ENCODE measurements around the gene MFN1.

MFN1 gene

DNA sequence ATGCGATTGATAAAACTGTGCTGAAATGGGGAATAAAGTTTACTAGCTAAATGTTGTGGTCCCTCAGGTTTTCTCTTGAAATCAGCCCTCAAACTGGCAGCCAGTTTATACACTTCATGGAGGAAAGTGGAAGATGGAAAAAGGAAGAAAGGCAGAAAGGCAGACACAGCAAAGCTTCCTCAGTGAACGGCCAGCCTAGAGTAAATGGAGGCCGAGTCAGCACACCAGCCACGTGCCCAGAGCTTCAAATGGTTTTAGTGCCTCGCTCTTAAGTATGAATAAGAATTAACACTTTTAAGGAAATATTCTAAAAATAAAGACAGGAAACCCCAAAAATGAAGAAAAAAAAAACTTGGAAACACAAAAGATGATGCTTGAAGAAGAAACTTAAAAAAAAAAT is 55.5 kb downstream of the MFN1 start:
- Histone ChIP-seq H3K4me1 (ENCODE audit: control insufficient read depth, insufficient read depth, low read length, poor library complexity, severe bottlenecking) (no peaks in the 10 kb centered on the region), H3K4me3 (ENCODE audit: extremely low read depth, insufficient read depth, low read length, poor library complexity, severe bottlenecking) (no peak overlapping the region), H3K36me3 (ENCODE audit: control insufficient read depth, insufficient read depth, low read length) (peaks cover 62% of the 10 kb centered on the region), H3K9me3 (ENCODE audit: control insufficient read depth, low read length) (no peaks in the 10 kb centered on the region), H3K27ac (ENCODE audit: low read depth, low read length, severe bottlenecking) (no peak overlapping the region)
- WGBS, 2 experiments (ENCODE audit: insufficient coverage in 2 of 2), result 76 to 82% methylated on average over 2 to 4 of the region's 5 CpGs

DNA sequence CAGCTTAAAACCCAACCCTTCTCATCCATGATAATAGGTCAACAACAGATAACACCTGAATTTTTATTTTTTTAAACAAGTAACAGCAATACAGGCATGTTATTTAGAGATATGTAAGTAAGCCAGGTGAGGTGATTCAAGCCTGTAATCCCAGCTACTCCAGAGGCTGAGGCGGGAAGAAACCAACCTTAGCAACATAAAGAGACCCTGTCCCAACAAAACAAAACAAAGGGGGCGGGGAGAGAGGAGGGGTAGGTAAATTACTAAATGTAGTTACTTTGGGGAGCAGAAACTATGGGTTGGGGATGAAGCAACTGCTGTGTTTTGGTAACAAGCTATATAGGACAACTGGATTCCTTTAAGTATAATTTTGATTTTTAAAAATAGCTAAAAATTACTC is 56.8 kb downstream of the MFN1 start:
- no peaks in the 10 kb centered on the region for H3K4me1 ChIP-seq (ENCODE audit: control insufficient read depth, insufficient read depth, low read length, poor library complexity, severe bottlenecking)
- H3K36me3 ChIP-seq (ENCODE audit: control insufficient read depth, insufficient read depth, low read length), result peaks cover 57% of the 10 kb centered on the region
- no peak overlapping the region for H3K4me3 ChIP-seq (ENCODE audit: extremely low read depth, insufficient read depth, low read length, poor library complexity, severe bottlenecking)
- H3K9me3 ChIP-seq (ENCODE audit: control insufficient read depth, low read length), result no peaks in the 10 kb centered on the region
- H3K27ac ChIP-seq (ENCODE audit: low read depth, low read length, severe bottlenecking), result no peak overlapping the region
- WGBS, 2 experiments (ENCODE audit: insufficient coverage in 2 of 2), result no CpG with 5 or more reads among the region's 2 CpGs

- H3K27ac ChIP-seq (ENCODE audit: low read depth, low read length, severe bottlenecking), result no peak overlapping the region
- H3K36me3 ChIP-seq (ENCODE audit: control insufficient read depth, insufficient read depth, low read length), result peaks cover 45% of the 10 kb centered on the region
- no peaks in the 10 kb centered on the region for H3K4me1 ChIP-seq (ENCODE audit: control insufficient read depth, insufficient read depth, low read length, poor library complexity, severe bottlenecking)
- 70 to 85% methylated on average over 2 of the region's 2 CpGs for WGBS, 2 experiments (ENCODE audit: insufficient coverage in 2 of 2)
- H3K9me3 ChIP-seq (ENCODE audit: control insufficient read depth, low read length), result no peaks in the 10 kb centered on the region
- no peak overlapping the region for H3K4me3 ChIP-seq (ENCODE audit: extremely low read depth, insufficient read depth, low read length, poor library complexity, severe bottlenecking)
Observed at GRCh38 chr3:179410331-179410730, 62.8 kb downstream of the MFN1 start.

DNA sequence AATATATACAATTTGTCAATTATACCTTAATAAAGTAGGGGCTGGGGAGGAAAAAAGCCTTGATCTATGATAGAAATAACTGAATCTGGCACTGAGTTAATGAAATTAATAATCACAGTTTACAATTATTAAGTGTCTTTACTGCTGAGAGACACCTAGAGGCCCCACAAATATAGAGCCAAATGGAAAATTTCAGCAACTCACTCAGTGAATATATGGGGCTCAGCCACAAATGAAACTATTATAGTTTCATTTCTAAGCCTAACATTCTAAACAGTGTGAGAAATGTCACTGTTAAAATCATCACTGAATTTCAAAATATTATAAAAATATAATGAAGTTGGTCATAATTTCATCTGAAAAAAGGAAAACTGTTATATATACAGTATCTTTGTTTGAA is 63.5 kb downstream of the MFN1 start:
- no peak overlapping the region for H3K27ac ChIP-seq (ENCODE audit: low read depth, low read length, severe bottlenecking)
- no peaks in the 10 kb centered on the region for H3K9me3 ChIP-seq (ENCODE audit: control insufficient read depth, low read length)
- no peak overlapping the region for H3K4me3 ChIP-seq (ENCODE audit: extremely low read depth, insufficient read depth, low read length, poor library complexity, severe bottlenecking)
- no peaks in the 10 kb centered on the region for H3K4me1 ChIP-seq (ENCODE audit: control insufficient read depth, insufficient read depth, low read length, poor library complexity, severe bottlenecking)
- peaks cover 45% of the 10 kb centered on the region for H3K36me3 ChIP-seq (ENCODE audit: control insufficient read depth, insufficient read depth, low read length)

DNA sequence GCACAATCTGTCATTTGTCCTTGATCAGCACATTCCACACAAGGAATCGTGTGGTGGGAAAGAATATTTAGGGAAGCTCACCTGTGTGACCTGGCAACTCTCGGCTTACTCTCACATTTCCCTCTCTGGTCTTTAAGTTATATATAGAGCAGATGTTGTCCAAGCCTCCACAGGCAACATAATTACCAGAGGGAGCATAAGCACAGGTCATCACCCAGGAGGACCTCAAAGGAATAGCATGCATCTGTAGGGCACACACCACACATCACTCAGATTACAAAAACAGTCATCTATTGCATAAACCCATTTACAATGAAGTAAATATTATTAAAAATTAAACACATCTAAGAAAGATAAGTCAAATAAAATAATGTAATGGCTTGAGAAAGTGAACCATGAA is 67.3 kb downstream of the MFN1 start:
- 93 to 100% methylated on average over 1 to 2 of the region's 2 CpGs for WGBS, 2 experiments (ENCODE audit: insufficient coverage in 2 of 2)
- Histone ChIP-seq H3K36me3 (ENCODE audit: control insufficient read depth, insufficient read depth, low read length) (peaks cover 53% of the 10 kb centered on the region), H3K4me1 (ENCODE audit: control insufficient read depth, insufficient read depth, low read length, poor library complexity, severe bottlenecking) (no peaks in the 10 kb centered on the region), H3K9me3 (ENCODE audit: control insufficient read depth, low read length) (no peaks in the 10 kb centered on the region), H3K27ac (ENCODE audit: low read depth, low read length, severe bottlenecking) (no peak overlapping the region), H3K4me3 (ENCODE audit: extremely low read depth, insufficient read depth, low read length, poor library complexity, severe bottlenecking) (no peak overlapping the region)

GRCh38 chr3:179415377-179415776 is 67.9 kb downstream of the MFN1 start:
- no peaks in the 10 kb centered on the region for H3K9me3 ChIP-seq (ENCODE audit: control insufficient read depth, low read length)
- no peak overlapping the region for H3K27ac ChIP-seq (ENCODE audit: low read depth, low read length, severe bottlenecking)
- WGBS, 2 experiments (ENCODE audit: insufficient coverage in 2 of 2), result 100% methylated on average over 1 of the region's 4 CpGs; no CpG with 5 or more reads in 1 of the 2 experiments
- H3K4me1 ChIP-seq (ENCODE audit: control insufficient read depth, insufficient read depth, low read length, poor library complexity, severe bottlenecking), result no peaks in the 10 kb centered on the region
- H3K4me3 ChIP-seq (ENCODE audit: extremely low read depth, insufficient read depth, low read length, poor library complexity, severe bottlenecking), result no peak overlapping the region
- H3K36me3 ChIP-seq (ENCODE audit: control insufficient read depth, insufficient read depth, low read length), result peaks cover 50% of the 10 kb centered on the region

DNA sequence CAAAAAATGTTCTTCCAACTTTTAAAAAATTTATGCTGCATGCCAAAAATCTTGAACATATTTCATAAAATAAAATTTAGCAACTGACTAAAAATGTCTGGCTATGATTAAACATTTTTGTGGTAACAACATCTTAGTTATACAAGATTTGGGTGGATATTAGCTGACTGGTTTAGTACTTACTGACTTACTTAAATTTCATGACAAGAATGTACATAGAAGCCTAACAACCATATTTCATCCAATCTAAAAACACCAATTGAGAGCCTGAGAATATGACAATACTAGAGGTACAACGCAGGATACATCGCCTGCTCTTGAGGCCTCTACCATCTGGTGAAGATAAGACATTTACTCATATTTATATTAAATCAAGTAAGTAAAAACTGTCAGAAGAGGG is 69.2 kb downstream of the MFN1 start:
- Histone ChIP-seq H3K36me3 (ENCODE audit: control insufficient read depth, insufficient read depth, low read length) (peaks cover 47% of the 10 kb centered on the region), H3K4me1 (ENCODE audit: control insufficient read depth, insufficient read depth, low read length, poor library complexity, severe bottlenecking) (no peaks in the 10 kb centered on the region), H3K27ac (ENCODE audit: low read depth, low read length, severe bottlenecking) (no peak overlapping the region), H3K4me3 (ENCODE audit: extremely low read depth, insufficient read depth, low read length, poor library complexity, severe bottlenecking) (no peak overlapping the region), H3K9me3 (ENCODE audit: control insufficient read depth, low read length) (no peaks in the 10 kb centered on the region)
- WGBS, 2 experiments (ENCODE audit: insufficient coverage in 2 of 2), result no CpG with 5 or more reads among the region's 2 CpGs

GRCh38 chr3:179418610-179419009 is 71.1 kb downstream of the MFN1 start:
- Histone ChIP-seq H3K9me3 (ENCODE audit: control insufficient read depth, low read length) (no peaks in the 10 kb centered on the region), H3K4me1 (ENCODE audit: control insufficient read depth, insufficient read depth, low read length, poor library complexity, severe bottlenecking) (no peaks in the 10 kb centered on the region), H3K27ac (ENCODE audit: low read depth, low read length, severe bottlenecking) (no peak overlapping the region), H3K36me3 (ENCODE audit: control insufficient read depth, insufficient read depth, low read length) (peaks cover 43% of the 10 kb centered on the region), H3K4me3 (ENCODE audit: extremely low read depth, insufficient read depth, low read length, poor library complexity, severe bottlenecking) (no peak overlapping the region)
- WGBS, 2 experiments (ENCODE audit: insufficient coverage in 2 of 2), result 93% methylated on average over 2 of the region's 3 CpGs; no CpG with 5 or more reads in 1 of the 2 experiments

GRCh38 chr3:179421500-179421899 is 74.0 kb downstream of the MFN1 start:
- 91 to 100% methylated on average over 2 of the region's 2 CpGs for WGBS, 2 experiments (ENCODE audit: insufficient coverage in 2 of 2)

GRCh38 chr3:179425075-179425474 is 77.6 kb downstream of the MFN1 start:
- H3K27ac ChIP-seq (ENCODE audit: low read depth, low read length, severe bottlenecking), result no peak overlapping the region
- H3K36me3 ChIP-seq (ENCODE audit: control insufficient read depth, insufficient read depth, low read length), result peaks cover 46% of the 10 kb centered on the region
- no peak overlapping the region for H3K4me3 ChIP-seq (ENCODE audit: extremely low read depth, insufficient read depth, low read length, poor library complexity, severe bottlenecking)
- no peaks in the 10 kb centered on the region for H3K4me1 ChIP-seq (ENCODE audit: control insufficient read depth, insufficient read depth, low read length, poor library complexity, severe bottlenecking)
- H3K9me3 ChIP-seq (ENCODE audit: control insufficient read depth, low read length), result peaks cover 2% of the 10 kb centered on the region
- WGBS, 2 experiments (ENCODE audit: insufficient coverage in 2 of 2), result 100% methylated on average over 4 of the region's 6 CpGs; no CpG with 5 or more reads in 1 of the 2 experiments

More at GRCh38 chr3:179421500-179421899, 74.0 kb downstream of the MFN1 start:
- H3K4me3 ChIP-seq (ENCODE audit: extremely low read depth, insufficient read depth, low read length, poor library complexity, severe bottlenecking), result no peak overlapping the region
- H3K36me3 ChIP-seq (ENCODE audit: control insufficient read depth, insufficient read depth, low read length), result peaks cover 64% of the 10 kb centered on the region
- H3K27ac ChIP-seq (ENCODE audit: low read depth, low read length, severe bottlenecking), result no peak overlapping the region
- peaks cover 2% of the 10 kb centered on the region for H3K9me3 ChIP-seq (ENCODE audit: control insufficient read depth, low read length)
- H3K4me1 ChIP-seq (ENCODE audit: control insufficient read depth, insufficient read depth, low read length, poor library complexity, severe bottlenecking), result no peaks in the 10 kb centered on the region

DNA sequence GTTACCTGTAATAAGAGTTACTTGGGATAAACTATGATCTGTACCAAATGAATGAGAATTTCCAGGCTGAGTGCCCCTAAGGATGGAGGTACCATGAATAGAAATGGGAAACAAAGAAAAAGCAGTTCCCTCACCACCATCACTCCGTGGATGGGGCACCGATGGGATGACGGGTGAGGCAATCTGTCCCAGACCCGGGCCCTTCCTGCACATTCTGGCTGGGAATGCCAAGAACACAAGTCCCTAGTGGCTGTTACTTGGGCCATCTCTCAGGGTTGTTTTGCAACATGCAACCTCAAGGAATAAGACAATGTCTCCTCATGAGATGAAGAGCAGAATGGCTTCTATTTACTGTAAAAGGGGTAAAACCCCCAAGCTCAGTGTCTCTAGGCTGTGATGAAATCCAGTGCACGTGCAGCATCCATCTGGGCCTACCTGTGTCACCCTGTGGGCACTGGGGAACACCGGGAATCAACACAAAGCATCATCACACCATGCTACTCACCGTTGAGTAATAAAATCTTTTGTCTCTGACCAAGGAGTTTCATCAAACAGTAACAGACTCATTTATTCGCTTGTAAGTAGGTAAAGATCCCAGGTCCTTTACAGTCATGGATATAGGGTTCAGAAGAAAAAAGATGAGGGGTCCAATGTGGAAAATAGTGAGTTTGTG is 81.5 kb downstream of the MFN1 start:
- Histone ChIP-seq H3K36me3 (ENCODE audit: control insufficient read depth, insufficient read depth, low read length) (peaks cover 33% of the 10 kb centered on the region), H3K27ac (ENCODE audit: low read depth, low read length, severe bottlenecking) (no peak overlapping the region), H3K4me1 (ENCODE audit: control insufficient read depth, insufficient read depth, low read length, poor library complexity, severe bottlenecking) (no peaks in the 10 kb centered on the region), H3K9me3 (ENCODE audit: control insufficient read depth, low read length) (peaks cover 2% of the 10 kb centered on the region), H3K4me3 (ENCODE audit: extremely low read depth, insufficient read depth, low read length, poor library complexity, severe bottlenecking) (no peak overlapping the region)
- 93 to 95% methylated on average over 4 to 6 of the region's 8 CpGs for WGBS, 2 experiments (ENCODE audit: insufficient coverage in 2 of 2)

Data from mesodermal cell (in vitro differentiated cells).